HG03039 (cell line): Measurements from ENCODE around the gene NOC2L.

ENCODE experiments used
- ATAC-seq: cut with Tn5 transposase; IDR thresholded peaks from one replicate; pipeline ENCODE4 v1.9.1; 2021; ENCODE audit warnings: mild to moderate bottlenecking, moderate library complexity; ENCODE audit not compliant: unreplicated experiment

Gene NOC2L

DNA sequence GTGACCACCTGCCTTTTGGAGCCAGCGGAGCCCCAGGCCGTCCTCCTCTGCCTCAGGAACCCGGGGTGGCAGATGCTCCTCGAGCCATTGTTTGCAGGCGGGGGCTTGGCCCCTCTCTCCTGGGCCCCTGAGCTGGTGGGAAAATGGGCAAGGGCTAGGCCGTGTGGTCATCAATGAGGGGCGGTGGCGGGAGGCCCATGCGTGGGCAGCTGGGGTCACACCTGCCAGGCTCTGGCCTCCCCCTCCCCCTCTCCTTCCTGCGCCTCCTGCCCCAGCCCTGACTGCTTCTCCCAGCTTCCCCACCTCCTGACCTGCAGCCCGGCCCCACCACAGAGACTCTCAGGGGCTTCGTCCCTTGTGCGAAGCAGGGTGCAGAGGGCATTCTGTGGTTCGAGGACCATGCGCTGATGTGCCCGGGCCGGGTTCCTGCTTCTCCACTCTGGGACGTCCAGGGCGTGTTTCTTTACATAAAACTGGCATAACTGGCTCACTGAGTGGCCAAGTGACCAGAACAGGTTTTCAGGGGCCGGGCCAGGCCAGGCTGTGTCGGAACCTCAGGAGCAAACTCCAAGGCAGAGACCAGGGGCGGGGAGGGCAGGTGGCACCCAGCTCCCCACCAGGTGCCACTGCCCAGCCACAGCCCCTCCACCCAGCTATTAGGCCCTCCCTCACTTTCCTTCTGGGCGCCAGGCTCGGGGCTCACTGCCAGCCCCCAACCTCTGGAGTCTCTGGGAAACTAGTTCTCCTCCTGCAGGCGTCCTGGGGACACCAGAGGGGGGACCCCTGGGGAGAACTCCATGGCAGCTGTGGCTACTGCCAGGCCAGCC, 26.1 kb downstream of the NOC2L start:
- no peak for ATAC-seq

DNA sequence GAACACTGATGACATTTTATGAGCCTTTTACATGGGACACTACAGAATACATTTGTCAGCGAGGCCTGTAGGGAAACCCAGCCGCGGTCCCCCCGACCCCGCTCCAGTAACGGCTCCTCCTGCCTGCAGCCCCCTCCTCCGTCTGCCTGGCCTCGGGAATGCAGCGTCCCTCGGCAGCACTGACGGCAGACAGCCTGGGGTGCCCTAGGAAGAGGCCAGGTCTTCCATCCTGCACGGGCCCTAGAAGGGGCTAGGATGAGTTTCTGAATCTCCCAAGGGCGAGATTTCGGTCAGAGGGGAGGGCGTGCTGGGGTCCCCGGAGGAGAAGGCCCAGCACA, 26.9 kb downstream of the NOC2L start:
- no peak for ATAC-seq

DNA sequence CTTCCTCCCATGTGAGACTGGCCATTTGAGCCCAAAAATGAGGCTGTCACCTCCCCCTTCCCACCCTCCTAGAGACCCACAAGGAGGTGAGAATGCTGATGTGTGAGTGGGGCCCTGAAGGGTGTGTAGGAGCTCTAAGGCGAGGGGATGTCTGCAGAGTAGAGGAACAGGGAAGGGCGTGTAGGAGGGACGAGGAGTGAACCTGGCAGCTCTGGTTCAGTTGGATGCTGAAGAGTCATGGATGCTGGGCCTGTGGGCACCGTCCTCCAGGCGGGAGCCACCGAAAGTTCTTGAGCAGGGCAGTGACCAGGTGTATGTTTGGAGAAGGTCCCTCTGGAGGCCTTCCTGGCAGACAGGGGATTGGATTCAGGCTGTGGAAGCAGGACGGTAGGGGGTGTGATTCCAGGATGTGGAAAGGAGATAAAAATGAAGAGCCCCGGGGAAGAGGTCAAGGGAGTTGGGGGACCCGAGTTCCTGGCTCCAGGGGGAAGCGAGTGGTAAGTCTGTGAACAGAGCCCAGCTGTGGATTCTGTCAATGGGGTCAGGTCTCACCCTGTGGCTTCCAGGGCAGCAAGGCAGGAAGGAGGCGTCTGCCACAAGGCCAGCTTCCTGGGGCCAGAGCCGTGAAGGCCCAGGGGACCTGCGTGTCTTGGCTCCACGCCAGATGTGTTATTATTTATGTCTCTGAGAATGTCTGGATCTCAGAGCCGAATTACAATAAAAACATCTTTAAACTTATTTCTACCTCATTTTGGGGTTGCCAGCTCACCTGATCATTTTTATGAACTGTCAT, 27.5 kb downstream of the NOC2L start:
- ATAC-seq = no peak

GRCh38 chr1:930633-931138, 28.4 kb downstream of the NOC2L start:
- ATAC-seq = no peak

DNA sequence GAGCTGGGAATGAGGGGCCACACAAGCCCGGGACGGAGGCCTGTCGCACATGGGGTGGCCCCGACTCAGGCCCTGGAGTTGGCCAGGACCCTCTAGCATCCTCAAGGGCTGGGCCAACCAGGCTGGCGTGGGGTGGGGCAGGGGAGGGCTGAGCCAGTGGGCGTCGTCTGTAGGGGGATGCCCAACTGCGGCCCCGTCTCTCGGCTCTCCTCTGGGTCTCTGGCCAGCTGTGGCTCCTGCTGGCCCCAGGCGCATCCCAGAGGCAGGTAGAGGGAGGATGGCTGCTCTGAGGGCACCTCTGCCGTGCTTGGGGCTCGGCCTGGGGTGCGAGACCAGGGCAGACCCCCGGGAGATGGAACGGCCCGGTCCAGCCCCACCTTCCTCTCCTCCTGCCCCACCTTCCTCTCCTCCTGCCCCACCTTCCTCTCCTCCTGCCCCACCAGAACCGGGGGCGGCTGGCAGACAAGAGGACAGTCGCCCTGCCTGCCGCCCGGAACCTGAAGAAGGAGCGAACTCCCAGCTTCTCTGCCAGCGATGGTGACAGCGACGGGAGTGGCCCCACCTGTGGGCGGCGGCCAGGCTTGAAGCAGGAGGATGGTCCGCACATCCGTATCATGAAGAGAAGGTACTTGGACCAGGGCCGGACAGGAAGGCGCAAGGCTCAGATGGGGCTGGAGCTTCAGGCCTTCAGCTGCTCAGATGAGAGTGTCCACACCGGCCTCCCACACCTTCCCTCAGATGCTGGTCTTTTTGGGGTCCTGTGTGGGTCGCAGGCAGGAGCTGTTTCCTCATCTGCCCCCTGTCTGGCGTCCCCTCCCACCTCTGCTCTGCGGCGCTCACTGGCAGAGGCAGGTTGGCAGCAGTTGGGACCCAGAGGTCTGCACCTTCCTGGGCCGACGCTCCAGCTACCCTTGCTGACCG, 29.1 kb downstream of the NOC2L start:
- ATAC-seq = no peak

- no peak for ATAC-seq
Observed at GRCh38 chr1:928825-929661, 30.0 kb downstream of the NOC2L start.

DNA sequence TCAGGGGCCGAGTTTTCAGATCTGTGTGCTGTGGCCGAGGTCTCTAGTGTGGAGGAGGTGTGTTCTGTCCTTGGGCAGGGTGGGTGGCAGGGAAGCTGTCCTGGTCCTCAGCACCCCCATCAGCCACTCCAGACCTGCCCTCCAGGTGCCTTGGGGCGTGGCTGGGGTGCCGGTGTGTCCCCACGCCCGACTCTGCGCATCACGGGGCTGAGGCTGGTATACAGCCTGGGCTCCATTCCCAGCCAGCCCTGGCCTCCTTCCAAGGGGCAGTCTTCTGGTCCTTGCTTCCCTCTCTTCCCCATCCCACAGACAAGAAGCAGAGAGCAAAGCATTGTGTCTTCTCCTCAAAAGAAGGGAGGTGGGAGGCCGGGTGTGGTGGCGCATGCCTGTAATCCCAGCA, 31.3 kb downstream of the NOC2L start:
- no peak for ATAC-seq

GRCh38 chr1:927234-927633, 31.8 kb downstream of the NOC2L start:
- ATAC-seq = no peak

GRCh38 chr1:925561-926421, 33.3 kb downstream of the NOC2L start:
- ATAC-seq = no peak

DNA sequence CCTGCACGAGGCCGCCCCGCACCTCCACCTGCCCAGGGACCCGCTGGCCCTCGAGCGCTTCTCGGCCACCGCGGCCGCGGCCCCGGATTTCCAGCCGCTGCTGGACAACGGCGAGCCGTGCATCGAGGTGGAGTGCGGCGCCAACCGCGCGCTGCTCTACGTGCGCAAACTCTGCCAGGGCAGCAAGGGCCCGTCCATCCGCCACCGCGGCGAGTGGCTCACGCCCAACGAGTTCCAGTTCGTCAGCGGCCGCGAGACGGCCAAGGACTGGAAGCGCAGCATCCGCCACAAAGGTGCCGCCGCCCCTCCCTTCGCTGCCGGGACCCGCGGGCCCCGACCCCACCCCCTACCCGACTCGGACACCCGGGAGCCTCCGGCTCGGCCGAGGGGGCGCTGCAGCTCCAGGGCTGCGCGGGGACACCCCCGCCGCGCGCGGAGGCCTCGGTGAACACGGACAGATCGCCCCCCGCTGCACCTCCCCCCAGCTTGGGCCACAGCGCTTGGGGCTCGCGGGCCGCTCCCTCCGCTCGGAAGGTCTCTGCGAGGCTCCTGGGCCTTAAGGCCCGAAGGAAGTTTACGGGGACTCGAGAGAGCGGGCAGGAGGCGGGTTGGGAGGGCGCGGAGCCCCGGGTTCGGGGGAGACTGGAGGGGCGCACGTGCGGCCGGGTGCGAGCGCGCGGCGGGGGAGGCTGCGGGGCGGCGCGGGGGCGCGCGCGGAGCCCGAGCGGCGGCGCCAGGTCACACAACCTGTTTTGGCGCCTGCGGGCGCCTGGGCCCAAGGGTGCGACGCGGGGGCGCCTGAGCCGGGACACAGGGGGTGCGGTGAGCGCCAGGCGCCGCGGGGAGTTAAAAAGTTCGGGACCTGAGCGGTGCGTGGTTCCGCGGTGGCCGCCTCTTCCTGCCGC, 34.1 kb downstream of the NOC2L start:
- no peak for ATAC-seq

DNA sequence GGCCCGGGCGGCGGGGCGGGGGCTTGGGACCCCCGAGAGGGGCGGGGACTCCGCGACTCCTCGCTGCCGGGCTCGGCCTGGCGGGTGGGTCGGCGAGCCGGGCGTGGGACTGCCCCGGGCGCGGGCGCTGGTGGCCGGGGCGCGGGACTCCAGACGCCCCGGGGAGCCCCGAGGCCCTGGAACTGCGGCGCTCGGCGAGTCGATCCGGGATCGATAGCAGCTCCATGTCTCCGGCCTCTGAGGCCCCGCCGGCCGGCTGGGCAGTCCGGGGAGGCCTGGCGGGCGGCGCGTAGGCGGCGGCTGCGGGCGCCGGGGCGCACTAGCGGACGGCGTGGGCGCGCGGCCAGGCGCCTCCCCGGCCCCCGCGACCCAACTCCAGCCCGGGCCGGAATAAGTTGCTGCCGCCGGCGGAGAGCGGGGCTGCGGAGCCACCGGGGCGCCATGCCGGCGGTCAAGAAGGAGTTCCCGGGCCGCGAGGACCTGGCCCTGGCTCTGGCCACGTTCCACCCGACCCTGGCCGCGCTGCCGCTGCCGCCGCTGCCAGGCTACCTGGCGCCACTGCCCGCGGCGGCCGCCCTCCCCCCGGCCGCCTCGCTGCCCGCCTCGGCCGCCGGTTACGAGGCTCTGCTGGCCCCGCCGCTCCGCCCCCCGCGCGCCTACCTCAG, 34.9 kb downstream of the NOC2L start:
- no peak for ATAC-seq

- no peak for ATAC-seq
Observed at GRCh38 chr1:923131-923990, 35.7 kb downstream of the NOC2L start, which contains the start of gene SAMD11. Gene SAMD11 (plus strand): TSS chr1:923923. CDS start chr1:924432, 509 bp downstream.

GRCh38 chr1:921011-921837, 37.8 kb downstream of the NOC2L start:
- no peak for ATAC-seq

GRCh38 chr1:920521-920920, 38.5 kb downstream of the NOC2L start:
- no peak for ATAC-seq

DNA sequence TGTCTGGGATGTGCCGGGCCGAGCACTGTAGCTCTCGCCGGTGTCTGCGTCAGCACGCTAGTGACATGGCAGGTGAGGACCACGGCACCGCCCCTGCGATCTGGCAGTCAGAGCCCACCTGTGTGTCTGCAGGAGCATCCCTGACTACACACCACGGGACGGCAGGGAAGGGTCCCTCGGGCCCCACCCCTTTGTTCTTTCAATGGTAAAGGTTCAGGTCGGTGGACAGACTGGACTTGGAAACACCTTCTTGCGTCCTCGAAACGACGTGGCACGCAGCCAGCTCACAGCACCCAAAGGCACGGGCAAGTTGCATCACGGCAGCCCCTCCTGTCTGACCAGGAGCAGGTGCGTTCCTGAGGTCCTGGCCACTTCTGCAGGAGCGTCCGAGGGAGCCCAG, 39.0 kb downstream of the NOC2L start:
- no peak for ATAC-seq
